Measurements from ENCODE around the gene HIGD1B. TPM values are rescaled to one million over a fixed set of nuclear protein-coding genes. Genes with fewer than 3 reads are reported as not detected.
A peak's percentile ranks its signal among the peaks of the same experiment; 100 is the strongest.

Gene HIGD1B
- total and polyA plus RNA-seq, 2 donors from 2014 or later: 2.2 to 3.2 TPM

DNA sequence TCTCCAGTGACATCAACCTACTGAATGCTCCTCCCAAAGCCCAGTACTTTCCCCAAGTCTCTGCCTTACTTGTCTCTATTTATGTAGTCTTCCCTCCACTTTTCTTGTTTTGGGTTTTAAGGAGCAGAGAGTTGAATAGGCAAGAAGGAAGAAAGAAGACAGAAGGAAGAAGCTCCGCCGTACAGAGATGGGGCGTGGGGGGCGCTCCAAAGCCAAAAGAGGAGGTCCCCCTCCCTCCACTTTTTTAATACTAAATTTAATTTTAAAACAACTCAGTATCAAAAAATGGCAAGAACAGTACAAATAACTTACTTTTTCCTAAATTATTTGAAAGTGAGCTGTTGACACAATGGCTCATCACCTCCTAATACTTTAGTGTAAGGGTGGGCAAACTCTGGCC, 47.0 kb downstream of the HIGD1B start:
- Histone ChIP-seq H3K36me3 (ENCODE audit: control insufficient read depth in 2 of 3, insufficient read depth in 3 of 3, low read length in 3 of 3) (peaks cover 0 to 12% (median 3%) of the 10 kb centered on the region in 3 donors), H3K9me3 (ENCODE audit: control insufficient read depth in 2 of 3, insufficient read depth in 1 of 3, low read length in 3 of 3) (no peaks in the 10 kb centered on the region), H3K9ac (ENCODE audit: low read length in 3 of 3) (no peak overlapping the region), H3K4me3 (ENCODE audit: low read length in 3 of 3) (no peak overlapping the region), H3K4me1 (ENCODE audit: control insufficient read depth in 2 of 3, insufficient read depth in 2 of 3, low read depth in 1 of 3, low read length in 3 of 3) (peaks cover 0 to 4% (median 0%) of the 10 kb centered on the region in 3 donors), H3K27ac (ENCODE audit: low read depth in 2 of 2, low read length in 2 of 2) (no peak overlapping the region), H3K27me3 (ENCODE audit: control insufficient read depth, insufficient read depth, low read length) (no peaks in the 10 kb centered on the region)
- DNase-seq (no peak), FAIRE-seq (no peak)
- intact Hi-C loops (cut with DNase I): no loop called here
- TF ChIP-seq, protein P1, sequence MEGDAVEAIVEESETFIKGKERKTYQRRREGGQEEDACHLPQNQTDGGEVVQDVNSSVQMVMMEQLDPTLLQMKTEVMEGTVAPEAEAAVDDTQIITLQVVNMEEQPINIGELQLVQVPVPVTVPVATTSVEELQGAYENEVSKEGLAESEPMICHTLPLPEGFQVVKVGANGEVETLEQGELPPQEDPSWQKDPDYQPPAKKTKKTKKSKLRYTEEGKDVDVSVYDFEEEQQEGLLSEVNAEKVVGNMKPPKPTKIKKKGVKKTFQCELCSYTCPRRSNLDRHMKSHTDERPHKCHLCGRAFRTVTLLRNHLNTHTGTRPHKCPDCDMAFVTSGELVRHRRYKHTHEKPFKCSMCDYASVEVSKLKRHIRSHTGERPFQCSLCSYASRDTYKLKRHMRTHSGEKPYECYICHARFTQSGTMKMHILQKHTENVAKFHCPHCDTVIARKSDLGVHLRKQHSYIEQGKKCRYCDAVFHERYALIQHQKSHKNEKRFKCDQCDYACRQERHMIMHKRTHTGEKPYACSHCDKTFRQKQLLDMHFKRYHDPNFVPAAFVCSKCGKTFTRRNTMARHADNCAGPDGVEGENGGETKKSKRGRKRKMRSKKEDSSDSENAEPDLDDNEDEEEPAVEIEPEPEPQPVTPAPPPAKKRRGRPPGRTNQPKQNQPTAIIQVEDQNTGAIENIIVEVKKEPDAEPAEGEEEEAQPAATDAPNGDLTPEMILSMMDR (IDR thresholded peaks at IDR 0.05; ENCODE audit: borderline replicate concordance, extremely low read depth, insufficient read depth): no peak

DNA sequence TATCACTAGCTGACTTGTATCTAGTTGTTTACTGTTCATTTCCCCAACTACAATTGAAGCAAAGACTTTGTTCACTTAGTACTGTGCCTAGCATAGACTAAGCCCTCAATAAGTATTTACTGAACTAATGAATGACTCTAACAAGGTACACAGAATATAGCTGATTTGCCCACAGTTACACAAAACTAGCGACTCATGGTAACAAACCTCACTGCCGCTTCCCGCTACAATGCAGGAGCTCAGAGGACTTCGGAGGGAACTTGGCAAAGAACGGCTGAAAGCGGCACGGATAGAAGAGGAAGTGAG, 51.0 kb downstream of the HIGD1B start:
- TF ChIP-seq, protein P1 (IDR thresholded peaks at IDR 0.05; ENCODE audit: borderline replicate concordance, extremely low read depth, insufficient read depth): no peak
- peak overlapping the region; percentile 88 to 99 (median 89) for H3K4me3 ChIP-seq (ENCODE audit: low read length in 3 of 3)
- DNase-seq (peak in 1 of 5 donors; percentile 51), FAIRE-seq (no peak)
- H3K27ac ChIP-seq (ENCODE audit: low read depth in 2 of 2, low read length in 2 of 2): peak overlapping the region in 1 of 2 donors; percentile 96
- H3K9me3 ChIP-seq (ENCODE audit: control insufficient read depth in 2 of 3, insufficient read depth in 1 of 3, low read length in 3 of 3): no peaks in the 10 kb centered on the region
- H3K4me1 ChIP-seq (ENCODE audit: control insufficient read depth in 2 of 3, insufficient read depth in 2 of 3, low read depth in 1 of 3, low read length in 3 of 3): peaks cover 0 to 12% (median 6%) of the 10 kb centered on the region in 3 donors
- intact Hi-C loops (cut with DNase I): no loop called here
- peaks cover 0 to 2% (median 0%) of the 10 kb centered on the region in 3 donors for H3K36me3 ChIP-seq (ENCODE audit: control insufficient read depth in 2 of 3, insufficient read depth in 3 of 3, low read length in 3 of 3)
- peak overlapping the region; percentile 82 to 99 (median 84) for H3K9ac ChIP-seq (ENCODE audit: low read length in 3 of 3)
- no peaks in the 10 kb centered on the region for H3K27me3 ChIP-seq (ENCODE audit: control insufficient read depth, insufficient read depth, low read length)

DNA sequence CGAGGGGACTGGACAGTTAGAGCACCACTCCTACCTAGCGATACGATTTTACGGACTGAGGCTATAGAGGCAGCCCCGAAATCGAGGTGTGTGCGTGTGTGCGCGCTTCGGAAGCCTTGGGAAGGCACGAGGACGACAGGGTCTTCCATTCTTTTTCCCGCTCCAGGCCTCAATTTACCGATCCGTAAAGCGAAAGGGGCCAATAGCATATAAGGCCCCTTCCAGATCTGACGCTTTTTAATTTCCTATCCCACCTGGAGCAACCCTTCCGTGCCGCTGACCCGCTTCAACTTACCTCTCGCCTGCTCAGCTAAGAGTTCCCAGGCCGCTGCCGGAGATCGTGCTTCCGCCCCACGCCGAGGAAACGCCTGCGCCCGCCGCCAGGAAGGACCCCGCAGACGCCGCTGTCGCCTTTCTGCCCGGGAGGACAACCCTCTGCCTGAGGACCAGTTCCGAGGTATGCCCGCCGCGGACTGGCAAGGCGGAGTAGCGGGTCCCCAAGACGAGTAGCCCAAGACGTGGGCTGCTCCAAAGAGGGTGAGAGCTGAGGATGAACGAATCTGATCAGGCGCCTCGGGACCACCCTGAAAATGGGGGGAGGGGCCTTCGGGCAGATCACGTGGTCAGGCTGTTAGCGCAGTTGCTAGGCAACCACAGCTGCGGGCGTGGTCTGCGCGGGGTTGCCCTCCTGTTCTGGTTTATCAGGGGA, 51.5 kb downstream of the HIGD1B start, which contains the start of gene EFTUD2:
EFTUD2 (minus strand) TSS at position 372 of the 709 bp plus-strand sequence. CDS start 4,924 bp downstream, outside the sequence.
- H3K27me3 ChIP-seq (ENCODE audit: control insufficient read depth, insufficient read depth, low read length): no peaks in the 10 kb centered on the region
- H3K9me3 ChIP-seq (ENCODE audit: control insufficient read depth in 2 of 3, insufficient read depth in 1 of 3, low read length in 3 of 3): no peaks in the 10 kb centered on the region
- H3K36me3 ChIP-seq (ENCODE audit: control insufficient read depth in 2 of 3, insufficient read depth in 3 of 3, low read length in 3 of 3): peaks cover 0 to 2% (median 0%) of the 10 kb centered on the region in 3 donors
- H3K4me3 ChIP-seq (ENCODE audit: low read length in 3 of 3): peak within 1 kb of the TSS; percentile 88 to 99 (median 89)
- H3K4me1 ChIP-seq (ENCODE audit: control insufficient read depth in 2 of 3, insufficient read depth in 2 of 3, low read depth in 1 of 3, low read length in 3 of 3): peaks cover 0 to 12% (median 6%) of the 10 kb centered on the region in 3 donors
- H3K9ac ChIP-seq (ENCODE audit: low read length in 3 of 3): peak within 1 kb of the TSS; percentile 82 to 99 (median 84)
- peak within 1 kb of the TSS; percentile 96 to 99 for H3K27ac ChIP-seq (ENCODE audit: low read depth in 2 of 2, low read length in 2 of 2)
- FAIRE-seq (no peak), DNase-seq (peak; percentile 93 to 97 (median 95))
- intact Hi-C loops (cut with DNase I): no loop called here
- TF ChIP-seq, protein P1 (IDR thresholded peaks at IDR 0.05; ENCODE audit: borderline replicate concordance, extremely low read depth, insufficient read depth): no peak

Other genes starting within 250 kb of the HIGD1B start
- 0.28 TPM for gene MEIOC, start 191.4 kb upstream of the HIGD1B start, total RNA-seq
- 0.26 TPM for gene MEIOC, start 191.4 kb upstream of the HIGD1B start, polyA plus RNA-seq (ENCODE audit: insufficient read depth, low read depth, low replicate concordance)
- gene CCDC43, start 158.1 kb upstream of the HIGD1B start, total RNA-seq: 20.3 TPM
- 14.9 TPM for gene CCDC43, start 158.1 kb upstream of the HIGD1B start, polyA plus RNA-seq (ENCODE audit: insufficient read depth, low read depth, low replicate concordance)
- gene DBF4B, start 139.2 kb upstream of the HIGD1B start, total RNA-seq: 3.5 TPM
- 1.8 TPM for gene DBF4B, start 139.2 kb upstream of the HIGD1B start, polyA plus RNA-seq (ENCODE audit: insufficient read depth, low read depth, low replicate concordance)
- 0.28 TPM for gene ADAM11, start 88.9 kb upstream of the HIGD1B start, total RNA-seq
- gene ADAM11, start 88.9 kb upstream of the HIGD1B start, polyA plus RNA-seq (ENCODE audit: insufficient read depth, low read depth, low replicate concordance): 0.24 TPM
- gene GJC1, start 17.6 kb upstream of the HIGD1B start, total RNA-seq: 6.5 TPM
- gene GJC1, start 17.6 kb upstream of the HIGD1B start, polyA plus RNA-seq (ENCODE audit: insufficient read depth, low read depth, low replicate concordance): 1.8 TPM
- gene EFTUD2, start 51.6 kb downstream of the HIGD1B start, total RNA-seq: 98.4 TPM
- 37.9 TPM for gene EFTUD2, start 51.6 kb downstream of the HIGD1B start, polyA plus RNA-seq (ENCODE audit: insufficient read depth, low read depth, low replicate concordance)
- 1.4 TPM for gene GFAP, start 67.6 kb downstream of the HIGD1B start, total RNA-seq
- gene GFAP, start 67.6 kb downstream of the HIGD1B start, polyA plus RNA-seq (ENCODE audit: insufficient read depth, low read depth, low replicate concordance): 2.3 TPM
- gene KIF18B, start 99.9 kb downstream of the HIGD1B start, total RNA-seq: 0.44 TPM
- gene KIF18B, start 99.9 kb downstream of the HIGD1B start, polyA plus RNA-seq (ENCODE audit: insufficient read depth, low read depth, low replicate concordance): not detected
- gene C1QL1, start 120.4 kb downstream of the HIGD1B start, total RNA-seq: 0.76 TPM
- 25.4 TPM for gene C1QL1, start 120.4 kb downstream of the HIGD1B start, polyA plus RNA-seq (ENCODE audit: insufficient read depth, low read depth, low replicate concordance)
- gene DCAKD, start 203.7 kb downstream of the HIGD1B start, total RNA-seq: 34.9 TPM
- 27.5 TPM for gene DCAKD, start 203.7 kb downstream of the HIGD1B start, polyA plus RNA-seq (ENCODE audit: insufficient read depth, low read depth, low replicate concordance)
- 98.5 TPM for gene NMT1, start 213.4 kb downstream of the HIGD1B start, total RNA-seq
- 72.3 TPM for gene NMT1, start 213.4 kb downstream of the HIGD1B start, polyA plus RNA-seq (ENCODE audit: insufficient read depth, low read depth, low replicate concordance)

Measured in kidney (tissue), 14 donors.